PC-9 (cell line): ENCODE measurements around the gene CPAMD8. TPM values are rescaled to one million over a fixed set of nuclear protein-coding genes. Genes with fewer than 3 reads are reported as not detected.

ENCODE experiments used
- BruUV-seq: library from RNA; stranded (reverse); fragments of 400-500 nt; replicated peaks from 2 replicates; lab custom pipeline; 2021; lab: Mats Ljungman, UMichigan
- CTCF ChIA-PET: fragments of 300-600 bp; sonication (Branson Sonifier 250); formaldehyde crosslinking; loops from one replicate; lab custom pipeline; 2022; ENCODE audit warnings: antibody characterized with exemption; lab: Charles Lee
- POLR2A ChIA-PET: fragments of 300-600 bp; sonication (Branson Sonifier 250); formaldehyde crosslinking; loops from one replicate; lab custom pipeline; 2022; ENCODE audit warnings: antibody characterized with exemption; ENCODE audit not compliant: unreplicated experiment; lab: Charles Lee
- DNase-seq, 2 experiments: peaks; one replicate each; pipeline versions ENCODE4 v3.0.0 to v3.0.0-alpha.2; 2015 to 2022; ENCODE audit warnings: mixed read lengths in 1 of 2
- H2AFZ ChIP-seq: fragments of 200-600 bp; sonication (generic); 2 replicates; pipeline ENCODE4 v1.8.1; 2017; ENCODE audit warnings: antibody characterized with exemption
- H3F3A ChIP-seq: fragments of 200-600 bp; sonication (generic); 2 replicates; pipeline ENCODE4 v1.8.1; 2017; ENCODE audit warnings: antibody characterized with exemption, mild to moderate bottlenecking, low read depth; ENCODE audit not compliant: insufficient read depth
- H3K27ac ChIP-seq: fragments of 200-600 bp; sonication (generic); 2 replicates; pipeline ENCODE4 v1.6.1; 2016; ENCODE audit warnings: mixed run types
- H3K27me3 ChIP-seq: fragments of 200-600 bp; sonication (generic); 2 replicates; pipeline ENCODE4 v1.6.1; 2016; ENCODE audit warnings: low read depth, mixed run types; ENCODE audit not compliant: insufficient read depth
- H3K36me3 ChIP-seq: fragments of 200-600 bp; sonication (generic); 2 replicates; pipeline ENCODE4 v1.6.1; 2016; ENCODE audit warnings: low read depth, mixed run types
- H3K4me1 ChIP-seq: fragments of 200-600 bp; sonication (generic); replicated peaks from 2 replicates; pipeline ENCODE4 v1.6.1; 2016; ENCODE audit warnings: mixed run types; ENCODE audit not compliant: insufficient read depth
- H3K4me2 ChIP-seq: fragments of 200-600 bp; sonication (generic); 2 replicates; pipeline ENCODE4 v1.6.1; 2017; ENCODE audit warnings: mixed run types
- H3K4me3 ChIP-seq: fragments of 200-600 bp; sonication (generic); 2 replicates; pipeline ENCODE4 v1.6.1; 2016; ENCODE audit warnings: mixed run types
- H3K79me2 ChIP-seq: fragments of 200-600 bp; sonication (generic); 2 replicates; pipeline ENCODE4 v1.6.1; 2017; ENCODE audit warnings: low read depth, mixed run types
- H3K9me2 ChIP-seq: fragments of 200-600 bp; sonication (generic); 2 replicates; pipeline ENCODE4 v1.8.1; 2017; ENCODE audit warnings: mild to moderate bottlenecking; ENCODE audit not compliant: insufficient read depth
- H3K9me3 ChIP-seq: fragments of 200-600 bp; sonication (generic); 2 replicates; pipeline ENCODE4 v1.8.1; 2016; ENCODE audit warnings: low read depth; ENCODE audit not compliant: insufficient read depth
- H4K20me1 ChIP-seq: fragments of 200-600 bp; sonication (generic); 2 replicates; pipeline ENCODE4 v1.8.1; 2017; ENCODE audit not compliant: insufficient read depth
- CTCF ChIP-seq: fragments of 200-600 bp; sonication (generic); conservative IDR thresholded peaks from 2 replicates; pipeline ENCODE4 v1.6.1; 2017; ENCODE audit warnings: mixed run types, antibody characterized with exemption, mild to moderate bottlenecking, moderate library complexity
- EZH2 ChIP-seq: fragments of 200-600 bp; sonication (generic); IDR thresholded peaks from 2 replicates; pipeline ENCODE4 v1.8.0; 2017; ENCODE audit warnings: antibody characterized with exemption, low read depth
- intact Hi-C: fragments of 100-400 bp; cut with micrococcal nuclease; formaldehyde crosslinking; loops from one replicate; pipeline ENCODE4 v1.10.0; 2022; ENCODE audit not compliant: unreplicated experiment
- total RNA-seq: library from RNA; stranded (reverse); gene quantifications from 2 replicates; pipeline ENCODE4 v1.2.3, GENCODE V29; 2021

CPAMD8 gene
- total RNA-seq, 1 experiment from 2014 or later = 25.8 TPM

DNA sequence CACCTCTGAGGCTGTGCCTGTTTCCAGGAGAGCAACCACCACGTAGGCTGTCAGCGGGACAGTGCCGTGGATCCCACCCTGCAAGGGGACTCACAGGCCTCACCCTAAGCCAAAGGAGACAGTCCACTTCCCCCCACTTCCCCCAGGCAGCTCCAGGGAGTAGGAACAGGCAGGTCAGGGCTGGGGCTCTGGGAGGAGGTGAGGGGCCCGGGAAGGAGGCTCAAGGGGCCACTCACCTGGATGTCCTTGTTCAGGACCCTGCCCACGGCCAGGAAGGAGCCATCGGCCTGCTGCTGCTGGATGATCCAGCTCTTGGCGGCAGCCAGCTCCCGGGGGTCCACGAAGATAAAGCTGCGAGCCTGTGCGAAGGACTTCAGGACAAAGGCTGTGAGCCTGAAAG lies 112.2 kb downstream of the CPAMD8 start:
- H3K36me3 ChIP-seq = no peaks in the 10 kb centered on the region
- no peaks in the 10 kb centered on the region for H3K79me2 ChIP-seq
- H3F3A ChIP-seq = 0 out of 2 replicates have a peak, but pooled peaks cover under 1% of the 10 kb centered on the region
- no peaks in the 10 kb centered on the region for H3K9me2 ChIP-seq
- CTCF ChIA-PET = no interaction called here
- H3K9me3 ChIP-seq = peaks cover 19% of the 10 kb centered on the region
- H3K27ac ChIP-seq = no peak overlapping the region
- H3K4me3 ChIP-seq = no peak overlapping the region
- no peaks in the 10 kb centered on the region for H4K20me1 ChIP-seq
- no peak overlapping the region for H2AFZ ChIP-seq
- BruUV-seq = no TSS peak
- TF ChIP-seq CTCF = no peak
- TF ChIP-seq EZH2 = no peak
- H3K4me2 ChIP-seq = no peak overlapping the region
- no peak for DNase-seq
- intact Hi-C loops = no loop called here
- H3K27me3 ChIP-seq = no peaks in the 10 kb centered on the region
- POLR2A ChIA-PET = no interaction called here
- no peaks in the 10 kb centered on the region for H3K4me1 ChIP-seq

- CTCF ChIA-PET = no interaction called here
- POLR2A ChIA-PET = no interaction called here
- TF ChIP-seq CTCF (no peak), EZH2 (no peak)
Observed at GRCh38 chr19:16912780-16913179, 113.8 kb downstream of the CPAMD8 start.

GRCh38 chr19:16911046-16911445 lies 115.6 kb downstream of the CPAMD8 start:
- Histone ChIP-seq H2AFZ (no peak overlapping the region), H3K4me1 (no peaks in the 10 kb centered on the region), H3K27ac (no peak overlapping the region), H3K27me3 (no peaks in the 10 kb centered on the region), H3K36me3 (no peaks in the 10 kb centered on the region), H3K4me2 (no peak overlapping the region), H3K4me3 (no peak overlapping the region), H3K79me2 (no peaks in the 10 kb centered on the region), H4K20me1 (no peaks in the 10 kb centered on the region), H3F3A (no peaks in the 10 kb centered on the region), H3K9me3 (peaks cover 19% of the 10 kb centered on the region), H3K9me2 (no peaks in the 10 kb centered on the region)
- POLR2A ChIA-PET = no interaction called here
- no TSS peak for BruUV-seq
- TF ChIP-seq CTCF (no peak), EZH2 (no peak)
- CTCF ChIA-PET = no interaction called here
- intact Hi-C loops = no loop called here
- DNase-seq = no peak

More at GRCh38 chr19:16912780-16913179, 113.8 kb downstream of the CPAMD8 start:
- Histone ChIP-seq H3K79me2 (no peaks in the 10 kb centered on the region), H3K4me1 (no peaks in the 10 kb centered on the region), H3K4me2 (no peak overlapping the region), H3K36me3 (no peaks in the 10 kb centered on the region), H3K4me3 (no peak overlapping the region), H3F3A (no peaks in the 10 kb centered on the region), H3K9me2 (no peaks in the 10 kb centered on the region), H3K27me3 (no peaks in the 10 kb centered on the region), H4K20me1 (no peaks in the 10 kb centered on the region), H3K27ac (no peak overlapping the region), H2AFZ (no peak overlapping the region), H3K9me3 (peaks cover 19% of the 10 kb centered on the region)
- BruUV-seq = no TSS peak
- no peak for DNase-seq
- intact Hi-C loops = no loop called here
